ENCODE data around the gene MRPS27. TPM values are rescaled to one million over a fixed set of nuclear protein-coding genes. Genes with fewer than 3 reads are reported as not detected.

MRPS27 gene
- total and polyA plus RNA-seq, 9 of the 15 experiments (the other 6 are each of a cell fraction or from before 2014, with no cell fraction given) = 73.6 to 144 (median 106) TPM

DNA sequence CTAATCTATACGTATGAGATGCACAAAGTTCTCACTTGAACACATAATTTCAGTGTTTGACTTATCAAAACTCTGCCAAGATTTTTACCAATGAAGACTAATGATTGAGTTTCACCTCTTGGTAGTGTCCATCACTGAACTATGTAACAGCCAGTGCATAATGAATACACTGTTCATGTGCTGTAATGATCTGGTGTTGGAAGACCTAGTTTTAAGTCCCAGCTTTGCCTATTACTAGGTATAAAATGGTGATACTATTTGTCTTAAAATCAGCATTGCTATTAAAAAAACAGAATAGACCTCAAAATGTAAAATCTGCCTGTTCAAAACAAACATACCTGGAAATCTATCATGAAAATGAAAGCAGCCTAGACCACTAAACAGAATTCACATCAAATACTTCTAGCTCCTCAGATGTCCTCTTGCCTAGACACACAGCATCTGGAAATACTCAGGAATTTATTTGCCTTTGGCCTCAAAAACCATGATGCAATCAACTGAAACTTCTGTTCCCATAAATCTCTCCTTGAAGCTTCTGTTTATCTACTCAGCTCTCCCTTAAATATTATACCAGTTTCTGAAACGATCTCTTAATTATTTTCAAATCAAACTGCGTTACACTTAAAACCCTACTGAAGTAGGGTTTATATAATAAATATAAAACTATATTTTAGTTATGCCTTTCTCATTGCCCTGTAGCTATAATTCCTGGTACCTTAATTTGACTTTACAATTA lies 38.1 kb downstream of the MRPS27 start (continued):
- TF ChIP-seq, protein P1, sequence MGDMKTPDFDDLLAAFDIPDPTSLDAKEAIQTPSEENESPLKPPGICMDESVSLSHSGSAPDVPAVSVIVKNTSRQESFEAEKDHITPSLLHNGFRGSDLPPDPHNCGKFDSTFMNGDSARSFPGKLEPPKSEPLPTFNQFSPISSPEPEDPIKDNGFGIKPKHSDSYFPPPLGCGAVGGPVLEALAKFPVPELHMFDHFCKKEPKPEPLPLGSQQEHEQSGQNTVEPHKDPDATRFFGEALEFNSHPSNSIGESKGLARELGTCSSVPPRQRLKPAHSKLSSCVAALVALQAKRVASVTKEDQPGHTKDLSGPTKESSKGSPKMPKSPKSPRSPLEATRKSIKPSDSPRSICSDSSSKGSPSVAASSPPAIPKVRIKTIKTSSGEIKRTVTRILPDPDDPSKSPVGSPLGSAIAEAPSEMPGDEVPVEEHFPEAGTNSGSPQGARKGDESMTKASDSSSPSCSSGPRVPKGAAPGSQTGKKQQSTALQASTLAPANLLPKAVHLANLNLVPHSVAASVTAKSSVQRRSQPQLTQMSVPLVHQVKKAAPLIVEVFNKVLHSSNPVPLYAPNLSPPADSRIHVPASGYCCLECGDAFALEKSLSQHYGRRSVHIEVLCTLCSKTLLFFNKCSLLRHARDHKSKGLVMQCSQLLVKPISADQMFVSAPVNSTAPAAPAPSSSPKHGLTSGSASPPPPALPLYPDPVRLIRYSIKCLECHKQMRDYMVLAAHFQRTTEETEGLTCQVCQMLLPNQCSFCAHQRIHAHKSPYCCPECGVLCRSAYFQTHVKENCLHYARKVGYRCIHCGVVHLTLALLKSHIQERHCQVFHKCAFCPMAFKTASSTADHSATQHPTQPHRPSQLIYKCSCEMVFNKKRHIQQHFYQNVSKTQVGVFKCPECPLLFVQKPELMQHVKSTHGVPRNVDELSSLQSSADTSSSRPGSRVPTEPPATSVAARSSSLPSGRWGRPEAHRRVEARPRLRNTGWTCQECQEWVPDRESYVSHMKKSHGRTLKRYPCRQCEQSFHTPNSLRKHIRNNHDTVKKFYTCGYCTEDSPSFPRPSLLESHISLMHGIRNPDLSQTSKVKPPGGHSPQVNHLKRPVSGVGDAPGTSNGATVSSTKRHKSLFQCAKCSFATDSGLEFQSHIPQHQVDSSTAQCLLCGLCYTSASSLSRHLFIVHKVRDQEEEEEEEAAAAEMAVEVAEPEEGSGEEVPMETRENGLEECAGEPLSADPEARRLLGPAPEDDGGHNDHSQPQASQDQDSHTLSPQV (IDR thresholded peaks at IDR 0.05) = peak; percentile 85
- TF ChIP-seq ZNF584 (CRISPR knock-in tag; IDR thresholded peaks at IDR 0.05; ENCODE audit: low read depth) (peak; percentile 61), ZNF384 (IDR thresholded peaks at IDR 0.05; ENCODE audit: low read depth, low read length) (no peak), ZNF589 (CRISPR knock-in tag; IDR thresholded peaks at IDR 0.05; ENCODE audit: low read depth) (peak; percentile 77), ZNF282 (CRISPR knock-in tag; IDR thresholded peaks at IDR 0.05) (no peak), ZNF316 (IDR thresholded peaks at IDR 0.05) (no peak), SREBF1 (IDR thresholded peaks at IDR 0.05; ENCODE audit: borderline replicate concordance, low read depth, low read length) (no peak), ZNF121 (CRISPR knock-in tag; conservative IDR thresholded peaks at IDR 0.05) (no peak), PCBP1 (IDR thresholded peaks at IDR 0.05; ENCODE audit: low read depth, low read length, poor library complexity, severe bottlenecking) (no peak), SRF (CRISPR knock-in tag; IDR thresholded peaks at IDR 0.05) (no peak), PPARD (CRISPR knock-in tag; IDR thresholded peaks at IDR 0.05) (no peak), XRCC5 (IDR thresholded peaks at IDR 0.05; ENCODE audit: low read depth, low read length) (no peak), NR2C1 (IDR thresholded peaks at IDR 0.05) (no peak), NR2C1 (tag; IDR thresholded peaks at IDR 0.05) (peak; percentile 50; the same call in 1 of the 2 replicates), RFX7 (CRISPR knock-in tag; IDR thresholded peaks at IDR 0.05) (no peak), HIVEP1 (CRISPR knock-in tag; IDR thresholded peaks at IDR 0.05) (no peak), ZNF197 (CRISPR knock-in tag; IDR thresholded peaks at IDR 0.05; ENCODE audit: low read depth) (peak; percentile 63; the same call in 1 of the 2 replicates), ZNF444 (CRISPR knock-in tag; IDR thresholded peaks at IDR 0.05) (no peak), HDGF (IDR thresholded peaks at IDR 0.05) (no peak)
- TF ChIP-seq, protein P2, sequence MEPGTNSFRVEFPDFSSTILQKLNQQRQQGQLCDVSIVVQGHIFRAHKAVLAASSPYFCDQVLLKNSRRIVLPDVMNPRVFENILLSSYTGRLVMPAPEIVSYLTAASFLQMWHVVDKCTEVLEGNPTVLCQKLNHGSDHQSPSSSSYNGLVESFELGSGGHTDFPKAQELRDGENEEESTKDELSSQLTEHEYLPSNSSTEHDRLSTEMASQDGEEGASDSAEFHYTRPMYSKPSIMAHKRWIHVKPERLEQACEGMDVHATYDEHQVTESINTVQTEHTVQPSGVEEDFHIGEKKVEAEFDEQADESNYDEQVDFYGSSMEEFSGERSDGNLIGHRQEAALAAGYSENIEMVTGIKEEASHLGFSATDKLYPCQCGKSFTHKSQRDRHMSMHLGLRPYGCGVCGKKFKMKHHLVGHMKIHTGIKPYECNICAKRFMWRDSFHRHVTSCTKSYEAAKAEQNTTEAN (CRISPR knock-in tag; IDR thresholded peaks at IDR 0.05) = no peak
- TF ChIP-seq, protein P3, sequence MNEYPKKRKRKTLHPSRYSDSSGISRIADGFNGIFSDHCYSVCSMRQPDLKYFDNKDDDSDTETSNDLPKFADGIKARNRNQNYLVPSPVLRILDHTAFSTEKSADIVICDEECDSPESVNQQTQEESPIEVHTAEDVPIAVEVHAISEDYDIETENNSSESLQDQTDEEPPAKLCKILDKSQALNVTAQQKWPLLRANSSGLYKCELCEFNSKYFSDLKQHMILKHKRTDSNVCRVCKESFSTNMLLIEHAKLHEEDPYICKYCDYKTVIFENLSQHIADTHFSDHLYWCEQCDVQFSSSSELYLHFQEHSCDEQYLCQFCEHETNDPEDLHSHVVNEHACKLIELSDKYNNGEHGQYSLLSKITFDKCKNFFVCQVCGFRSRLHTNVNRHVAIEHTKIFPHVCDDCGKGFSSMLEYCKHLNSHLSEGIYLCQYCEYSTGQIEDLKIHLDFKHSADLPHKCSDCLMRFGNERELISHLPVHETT (CRISPR knock-in tag; conservative IDR thresholded peaks at IDR 0.05 in 1 of 2, IDR thresholded peaks at IDR 0.05 in 1 of 2) = peak in 1 of 2 experiments; percentile 64; a peak in 1 of 4 replicates
